ENCODE measurements around the gene PTPN18. TPM values are rescaled to one million over a fixed set of nuclear protein-coding genes. Genes with fewer than 3 reads are reported as not detected.

PTPN18 gene
- total RNA-seq, 1 donor from 2014 or later: 67.8 TPM

DNA sequence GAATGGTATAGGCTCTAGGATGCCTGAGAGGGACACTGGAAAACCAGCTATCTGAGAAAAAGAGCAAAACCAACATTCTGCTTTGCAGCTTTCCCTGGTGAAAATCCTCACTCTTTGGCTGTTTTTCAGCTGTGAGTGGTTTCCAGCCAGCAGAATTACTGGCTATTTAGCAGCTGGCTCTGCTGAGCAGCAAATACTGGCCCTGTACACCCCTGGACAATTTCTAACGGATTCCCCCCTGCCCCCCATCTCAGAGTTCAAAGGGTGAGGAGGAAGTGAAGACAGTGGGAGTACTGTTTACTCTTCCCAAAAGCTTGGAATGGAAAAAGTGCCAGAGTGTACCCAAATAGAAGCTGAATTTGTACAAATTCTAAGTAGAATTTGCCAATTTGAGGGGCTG is 39.3 kb upstream of the PTPN18 start:
- Histone ChIP-seq H3K27ac (no peak overlapping the region), H3K36me3 (no peaks in the 10 kb centered on the region), H3K4me3 (no peak overlapping the region), H3K9me3 (no peaks in the 10 kb centered on the region), H3K4me1 (no peaks in the 10 kb centered on the region), H3K27me3 (no peaks in the 10 kb centered on the region)
- ATAC-seq (no peak), DNase-seq (no peak)
- TF ChIP-seq, protein P1, sequence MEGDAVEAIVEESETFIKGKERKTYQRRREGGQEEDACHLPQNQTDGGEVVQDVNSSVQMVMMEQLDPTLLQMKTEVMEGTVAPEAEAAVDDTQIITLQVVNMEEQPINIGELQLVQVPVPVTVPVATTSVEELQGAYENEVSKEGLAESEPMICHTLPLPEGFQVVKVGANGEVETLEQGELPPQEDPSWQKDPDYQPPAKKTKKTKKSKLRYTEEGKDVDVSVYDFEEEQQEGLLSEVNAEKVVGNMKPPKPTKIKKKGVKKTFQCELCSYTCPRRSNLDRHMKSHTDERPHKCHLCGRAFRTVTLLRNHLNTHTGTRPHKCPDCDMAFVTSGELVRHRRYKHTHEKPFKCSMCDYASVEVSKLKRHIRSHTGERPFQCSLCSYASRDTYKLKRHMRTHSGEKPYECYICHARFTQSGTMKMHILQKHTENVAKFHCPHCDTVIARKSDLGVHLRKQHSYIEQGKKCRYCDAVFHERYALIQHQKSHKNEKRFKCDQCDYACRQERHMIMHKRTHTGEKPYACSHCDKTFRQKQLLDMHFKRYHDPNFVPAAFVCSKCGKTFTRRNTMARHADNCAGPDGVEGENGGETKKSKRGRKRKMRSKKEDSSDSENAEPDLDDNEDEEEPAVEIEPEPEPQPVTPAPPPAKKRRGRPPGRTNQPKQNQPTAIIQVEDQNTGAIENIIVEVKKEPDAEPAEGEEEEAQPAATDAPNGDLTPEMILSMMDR (IDR thresholded peaks at IDR 0.05): no peak
- intact Hi-C loops (cut with DNase I): no loop called here

- no peak overlapping the region for H3K4me3 ChIP-seq
- H3K9me3 ChIP-seq: no peaks in the 10 kb centered on the region
- H3K27ac ChIP-seq: no peak overlapping the region
- no peak for DNase-seq
- no peak for ATAC-seq
- TF ChIP-seq, protein P1 (IDR thresholded peaks at IDR 0.05): no peak
- no peaks in the 10 kb centered on the region for H3K27me3 ChIP-seq
- intact Hi-C loops (cut with DNase I): no loop called here
- no peaks in the 10 kb centered on the region for H3K4me1 ChIP-seq
- H3K36me3 ChIP-seq: no peaks in the 10 kb centered on the region
Observed at GRCh38 chr2:130318906-130319305, 37.0 kb upstream of the PTPN18 start.

GRCh38 chr2:130319536-130319935 is 36.3 kb upstream of the PTPN18 start:
- no peaks in the 10 kb centered on the region for H3K4me1 ChIP-seq
- peaks cover 5% of the 10 kb centered on the region for H3K27me3 ChIP-seq
- H3K36me3 ChIP-seq: no peaks in the 10 kb centered on the region
- no peak for ATAC-seq
- TF ChIP-seq, protein P1 (IDR thresholded peaks at IDR 0.05): no peak
- DNase-seq: no peak
- no peaks in the 10 kb centered on the region for H3K9me3 ChIP-seq
- H3K27ac ChIP-seq: no peak overlapping the region
- H3K4me3 ChIP-seq: no peak overlapping the region
- intact Hi-C loops (cut with DNase I): no loop called here

GRCh38 chr2:130327703-130328527 is 27.9 kb upstream of the PTPN18 start:
- intact Hi-C loops (cut with DNase I): no loop called here
- Histone ChIP-seq H3K27ac (no peak overlapping the region), H3K36me3 (no peaks in the 10 kb centered on the region), H3K4me3 (no peak overlapping the region), H3K9me3 (no peaks in the 10 kb centered on the region), H3K27me3 (peaks cover 47% of the 10 kb centered on the region), H3K4me1 (peaks cover 4% of the 10 kb centered on the region)
- no peak for DNase-seq
- TF ChIP-seq, protein P1 (IDR thresholded peaks at IDR 0.05): no peak
- peak; percentile 49 for ATAC-seq

- DNase-seq (no peak), ATAC-seq (no peak)
- intact Hi-C loops (cut with DNase I): no loop called here
- Histone ChIP-seq H3K27ac (no peak overlapping the region), H3K27me3 (peaks cover 47% of the 10 kb centered on the region), H3K4me1 (peaks cover 4% of the 10 kb centered on the region), H3K36me3 (no peaks in the 10 kb centered on the region), H3K4me3 (no peak overlapping the region), H3K9me3 (no peaks in the 10 kb centered on the region)
- TF ChIP-seq, protein P1 (IDR thresholded peaks at IDR 0.05): no peak
Observed at GRCh38 chr2:130328710-130329109, 27.1 kb upstream of the PTPN18 start.
